GM19438 (cell line): ENCODE data around the gene EIF4B.
"Not testable (repeated sequence)": the region's sequence is repeated elsewhere in the genome, so short reads cannot be mapped to it uniquely, and the experiment has no call there.

Experiments used
- ATAC-seq: cut with Tn5 transposase; IDR thresholded peaks from one replicate; pipeline ENCODE4 v1.9.1; 2021; ENCODE audit warnings: low read depth; ENCODE audit not compliant: unreplicated experiment

The EIF4B gene

DNA sequence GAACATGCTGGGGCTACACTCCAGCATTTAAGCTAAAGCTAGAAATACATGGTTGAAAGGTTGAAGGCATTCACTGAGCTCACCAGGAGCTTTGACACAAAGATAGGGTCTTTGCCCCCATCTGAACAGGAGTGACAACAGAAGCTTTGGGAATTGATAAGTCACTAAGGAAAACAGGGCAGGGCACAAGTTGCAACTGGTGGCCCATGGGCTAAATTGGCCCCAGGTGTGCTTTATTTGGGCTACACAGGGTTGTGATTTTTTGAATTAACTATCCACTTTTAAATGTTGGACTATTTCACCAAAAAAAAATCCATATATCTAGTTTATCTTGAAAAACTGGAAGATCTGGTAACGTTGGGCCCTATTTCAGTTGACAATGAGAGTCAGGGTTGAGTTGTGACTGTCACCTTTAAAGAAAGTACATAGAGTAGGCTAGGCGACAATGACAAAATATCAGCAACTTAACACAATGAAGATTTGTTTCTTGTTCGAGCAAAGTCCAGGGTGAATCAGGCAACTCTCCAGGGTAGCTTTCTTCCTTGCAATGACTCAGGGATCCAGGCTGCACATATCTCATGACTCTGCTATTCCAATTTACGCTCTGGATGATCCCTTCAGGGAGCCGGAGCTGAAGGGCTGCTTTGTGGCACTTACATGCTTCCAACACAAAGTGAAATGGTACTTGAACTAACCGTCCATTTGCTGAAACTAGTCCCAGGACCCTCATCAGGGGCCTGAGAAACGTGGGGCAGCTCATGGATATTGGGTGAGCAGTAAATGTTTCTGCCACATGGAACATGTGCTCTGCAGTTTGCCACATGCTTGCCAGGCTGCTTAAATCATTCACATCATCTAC is 13.3 kb upstream of the EIF4B start:
- no peak for ATAC-seq

GRCh38 chr12:52993558-52993869 is 12.7 kb upstream of the EIF4B start:
- no peak for ATAC-seq

- ATAC-seq = no peak
Observed at GRCh38 chr12:53004178-53004577, 2.1 kb upstream of the EIF4B start.

- ATAC-seq = no peak
Observed at GRCh38 chr12:53004582-53004981, 1.7 kb upstream of the EIF4B start.

- ATAC-seq = peak; percentile 4
Observed at GRCh38 chr12:53005215-53005985, 856 bp upstream of the EIF4B start.

- no peak for ATAC-seq
Observed at GRCh38 chr12:53006810-53007309, 604 bp downstream of the EIF4B start.

DNA sequence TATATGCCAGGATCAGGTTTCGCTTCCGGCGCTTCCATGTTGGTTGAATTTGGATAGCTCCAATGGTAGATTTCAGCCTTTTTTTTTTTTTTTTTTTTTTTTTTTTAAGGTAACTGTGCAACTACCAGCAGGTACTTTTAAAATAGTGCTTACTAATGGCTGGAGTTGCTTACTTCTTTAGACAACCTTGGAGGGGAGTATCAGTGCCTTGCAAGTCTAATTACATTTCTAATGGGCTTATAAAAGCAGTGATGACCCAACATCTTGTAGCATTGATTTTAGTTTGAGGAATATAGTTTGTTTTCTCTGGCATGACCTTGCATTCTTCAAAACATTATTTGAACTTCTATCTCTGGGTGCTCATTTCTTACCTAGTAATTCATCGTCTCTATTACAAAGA is 1.1 kb downstream of the EIF4B start:
- ATAC-seq = no peak

- not testable (repeated sequence) for ATAC-seq
Observed at GRCh38 chr12:53008760-53009159, 2.5 kb downstream of the EIF4B start.

DNA sequence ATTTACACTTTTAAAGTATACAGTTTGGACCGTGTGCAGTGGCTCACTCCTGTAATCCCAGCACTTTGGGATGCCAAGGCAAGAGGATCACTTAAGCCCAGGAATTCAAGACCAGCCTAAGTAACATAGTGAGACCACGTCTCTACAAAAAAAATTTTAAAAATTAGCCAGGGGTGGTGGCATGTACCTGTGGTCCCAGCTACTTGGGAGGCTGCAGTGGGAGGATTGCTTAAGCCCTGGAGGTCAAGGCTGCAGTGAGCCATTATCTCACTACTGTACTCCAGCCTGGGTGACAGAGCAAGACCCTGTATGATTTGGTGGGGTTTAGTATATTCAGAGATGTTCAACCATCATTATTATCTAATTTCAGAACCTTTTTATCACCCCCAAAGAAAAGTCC is 4.7 kb downstream of the EIF4B start:
- no peak for ATAC-seq

GRCh38 chr12:53011889-53012288 is 5.6 kb downstream of the EIF4B start:
- no peak for ATAC-seq

DNA sequence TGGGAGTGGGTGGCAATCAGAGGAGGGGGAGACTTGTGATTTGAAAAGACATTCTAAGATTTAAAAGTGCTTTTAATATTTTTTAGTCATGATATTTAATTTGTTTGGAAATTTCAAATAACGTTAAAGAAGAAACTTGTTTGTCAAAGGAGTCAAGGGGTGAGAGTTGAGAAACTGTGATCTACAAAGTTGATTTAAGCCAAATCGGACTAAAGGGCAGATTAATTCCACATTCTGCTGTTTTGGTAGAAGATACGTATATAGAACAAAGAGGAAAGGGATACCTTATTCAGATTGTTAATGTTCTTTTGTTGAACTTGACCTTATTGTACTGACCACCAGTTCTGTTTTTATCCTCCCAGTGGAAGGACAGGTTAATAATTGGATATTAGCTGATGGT is 6.7 kb downstream of the EIF4B start:
- no peak for ATAC-seq

- ATAC-seq = no peak
Observed at GRCh38 chr12:53014709-53015108, 8.5 kb downstream of the EIF4B start.

GRCh38 chr12:53025250-53025649 is 19.0 kb downstream of the EIF4B start:
- ATAC-seq = no peak

DNA sequence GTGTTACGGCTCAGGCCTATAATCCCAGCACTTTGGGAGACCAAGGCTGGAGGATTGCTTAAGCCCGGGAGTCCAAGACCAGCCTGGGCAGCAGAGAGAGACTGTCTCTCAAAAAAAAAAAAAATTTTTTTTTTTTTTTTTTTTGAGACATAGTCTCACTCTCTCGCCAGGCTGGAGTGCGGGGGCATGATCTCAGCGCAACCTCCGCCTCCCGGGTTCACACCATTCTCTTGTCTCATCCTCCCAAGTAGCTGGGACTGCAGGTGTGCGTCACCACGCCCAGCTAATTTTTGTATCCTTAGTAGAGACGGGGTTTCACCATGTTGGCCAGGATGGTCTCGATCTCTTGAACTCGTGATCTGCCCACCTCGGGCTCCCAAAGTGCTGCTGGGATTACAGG is 20.8 kb downstream of the EIF4B start:
- ATAC-seq = not testable (repeated sequence)

DNA sequence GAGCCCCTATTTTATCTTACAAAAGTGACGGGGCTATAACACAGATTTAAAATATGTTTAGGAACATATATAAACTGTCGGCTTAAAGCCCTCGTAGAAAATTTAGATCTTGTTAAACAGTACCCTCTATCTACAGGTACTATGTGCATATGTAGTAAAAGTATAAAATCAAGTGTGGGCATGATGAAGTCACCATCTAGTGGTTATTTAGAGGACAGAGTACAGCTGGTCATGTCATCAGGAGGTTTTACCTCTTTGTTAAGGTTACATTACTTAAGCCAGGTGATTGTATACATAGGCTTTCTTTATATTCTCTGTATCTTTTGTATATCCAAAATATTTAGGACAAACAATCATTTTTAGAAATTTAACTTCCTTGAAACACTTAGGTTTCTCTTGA is 25.4 kb downstream of the EIF4B start:
- ATAC-seq = no peak

DNA sequence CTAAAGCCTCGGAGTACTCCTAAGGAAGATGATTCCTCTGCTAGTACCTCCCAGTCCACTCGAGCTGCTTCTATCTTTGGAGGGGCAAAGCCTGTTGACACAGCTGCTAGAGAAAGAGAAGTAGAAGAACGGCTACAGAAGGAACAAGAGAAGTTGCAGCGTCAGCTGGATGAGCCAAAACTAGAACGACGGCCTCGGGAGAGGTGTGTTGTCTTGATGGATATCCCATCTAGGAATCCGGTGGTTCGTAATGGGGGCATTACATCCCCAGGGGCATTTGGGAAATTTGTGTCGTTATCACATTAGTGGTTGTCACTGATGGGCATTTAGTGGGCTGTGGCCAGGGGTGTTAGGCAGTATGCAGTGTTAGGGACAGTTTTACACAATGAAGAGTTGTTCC is 27.6 kb downstream of the EIF4B start:
- not testable (repeated sequence) for ATAC-seq

DNA sequence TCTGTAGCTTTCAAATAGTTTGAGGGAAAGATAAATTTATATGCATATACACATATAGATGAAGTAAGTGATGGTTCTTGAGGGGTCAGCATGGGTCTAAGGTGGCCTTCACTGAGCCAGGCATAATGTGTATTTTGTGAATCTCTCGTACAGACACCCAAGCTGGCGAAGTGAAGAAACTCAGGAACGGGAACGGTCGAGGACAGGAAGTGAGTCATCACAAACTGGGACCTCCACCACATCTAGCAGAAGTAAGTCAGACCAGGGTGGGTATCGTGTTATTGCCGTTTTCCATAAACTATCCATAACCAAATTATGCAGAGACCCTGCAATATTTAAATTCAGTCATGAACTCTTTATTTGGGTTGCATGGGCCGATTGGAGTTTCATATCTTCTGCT is 28.2 kb downstream of the EIF4B start:
- no peak for ATAC-seq

- ATAC-seq = no peak
Observed at GRCh38 chr12:53036802-53037201, 30.5 kb downstream of the EIF4B start.

DNA sequence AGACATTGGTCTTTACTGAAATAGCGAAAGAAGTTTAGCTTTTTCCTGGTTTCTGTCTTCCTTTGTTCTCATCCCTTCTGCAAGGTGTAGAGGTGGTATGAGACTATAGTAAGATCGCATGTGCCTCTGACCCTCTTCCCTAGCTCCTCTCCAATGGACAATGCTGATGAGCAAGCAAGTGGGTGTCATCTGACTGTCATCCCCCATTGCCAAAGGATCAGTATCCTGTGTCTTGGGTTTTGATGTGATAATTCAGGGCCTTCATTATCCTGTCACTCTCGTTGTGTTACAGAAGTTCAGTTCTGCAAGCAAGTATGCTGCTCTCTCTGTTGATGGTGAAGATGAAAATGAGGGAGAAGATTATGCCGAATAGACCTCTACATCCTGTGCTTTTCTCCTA is 33.6 kb downstream of the EIF4B start:
- ATAC-seq = no peak

DNA sequence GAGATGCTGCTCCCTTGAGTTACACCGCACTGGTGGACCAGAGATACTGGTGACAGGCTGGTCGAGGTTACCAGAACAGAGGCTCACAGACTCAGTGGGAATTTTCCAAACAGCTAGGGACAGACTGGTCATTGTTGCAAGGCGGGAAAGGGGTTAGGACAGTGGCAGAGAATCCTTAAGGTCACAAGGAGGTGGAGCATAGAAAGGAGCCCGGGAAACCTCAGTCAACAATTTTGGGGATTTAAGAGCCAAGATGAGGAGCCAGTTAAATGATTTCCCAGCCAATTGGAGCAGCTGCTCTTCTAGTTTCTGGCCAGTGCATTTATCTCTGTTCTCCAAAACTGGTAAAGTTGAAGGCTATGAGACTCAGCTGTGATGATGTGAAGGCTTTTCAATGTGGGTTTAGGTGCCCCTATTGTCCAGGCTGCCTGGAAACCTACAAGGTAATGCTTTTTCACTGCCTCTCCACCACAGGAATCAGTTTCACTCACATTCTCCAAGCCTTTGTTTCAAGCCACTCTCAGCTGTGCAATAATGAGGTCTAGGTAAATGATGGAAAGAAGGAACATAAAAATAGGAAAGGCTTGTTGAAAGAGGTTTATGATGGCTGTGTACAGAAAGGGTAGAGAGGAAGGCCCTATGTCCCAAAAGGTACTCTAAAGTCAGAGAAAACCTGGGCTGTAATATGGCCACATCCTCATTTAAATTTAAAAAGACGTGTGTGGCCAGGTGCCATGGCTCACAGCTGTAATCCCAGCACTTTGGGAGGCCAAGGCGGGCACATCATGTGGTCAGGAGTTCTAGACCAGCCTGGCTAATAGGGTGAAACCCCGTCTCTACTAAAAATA is 36.6 kb downstream of the EIF4B start:
- no peak for ATAC-seq

DNA sequence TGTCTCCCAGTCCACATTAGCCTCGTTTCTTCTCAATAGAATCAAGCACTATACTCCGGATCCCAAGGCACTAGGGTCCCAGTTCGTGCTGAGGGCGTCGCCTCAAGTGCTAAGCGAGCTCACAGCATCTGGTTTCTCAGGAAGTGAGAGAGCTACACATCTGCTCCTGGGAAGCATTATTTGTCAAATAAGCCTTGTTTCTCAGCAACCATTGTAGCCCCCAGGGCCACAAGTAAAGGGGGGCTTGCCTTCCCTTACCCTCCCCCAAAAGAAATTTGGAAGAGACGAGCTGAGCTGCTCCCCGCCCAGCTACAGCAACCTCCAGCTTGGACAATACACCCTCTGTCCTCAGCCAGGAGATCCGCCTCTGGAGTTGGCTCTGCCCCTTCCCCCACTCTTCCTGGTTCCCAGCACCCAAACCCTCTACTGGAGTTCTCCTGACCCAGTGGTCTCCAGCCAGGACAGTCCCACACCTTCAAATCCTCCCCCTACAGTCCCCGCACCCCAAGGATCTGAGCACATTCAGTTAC is 37.9 kb downstream of the EIF4B start:
- no peak for ATAC-seq
